Prostate gland (tissue), 2 donors: ENCODE data around the gene PHEX.

Experiments used
- CTCF ChIP-seq, 4 experiments: fragments of 200-600 bp in 2 of 4; fragments of 450-650 bp in 2 of 4; sonication (generic) in 2 of 4; IDR thresholded peaks; 1 replicate in 3 of 4; 2 replicates in 1 of 4; pipeline ENCODE4 v1.5.1; 2016 to 2019; ENCODE audit warnings: antibody characterized with exemption in 4 of 4, mild to moderate bottlenecking in 2 of 4, moderate library complexity in 2 of 4
- POLR2A ChIP-seq: fragments of 450-650 bp; IDR thresholded peaks from one replicate; pipeline ENCODE4 v1.6.1; 2016; ENCODE audit warnings: antibody characterized with exemption, mild to moderate bottlenecking
- POLR2AphosphoS5 ChIP-seq: sonication (generic); formaldehyde crosslinking; IDR thresholded peaks from one replicate; pipeline ENCODE4 v1.6.1; 2017; ENCODE audit warnings: antibody characterized with exemption

GRCh38 chrX:22032506-22032905 is 381 bp downstream of the PHEX start:
- TF ChIP-seq CTCF (IDR thresholded peaks at IDR 0.05), result no peak
- no peak for TF ChIP-seq POLR2A
- TF ChIP-seq POLR2AphosphoS5, result no peak
